ENCODE measurements around the gene MEP1A.
"Not testable (repeated sequence)": the region's sequence is repeated elsewhere in the genome, so short reads cannot be mapped to it uniquely, and the experiment has no call there.

Gene MEP1A

GRCh38 chr6:46793138-46793537, at the start of gene MEP1A:
Gene MEP1A (plus strand): TSS chr6:46793389. CDS start chr6:46793399, 10 bp downstream.
- no peak within 1 kb of the TSS for H3K4me3 ChIP-seq (ENCODE audit: low read depth, low read length)
- no peak for TF ChIP-seq CTCF (IDR thresholded peaks at IDR 0.05; ENCODE audit: low read depth, low read length)

- no peak overlapping the region for H3K4me3 ChIP-seq (ENCODE audit: low read depth, low read length)
- no peak for TF ChIP-seq CTCF (IDR thresholded peaks at IDR 0.05; ENCODE audit: low read depth, low read length)
Observed at GRCh38 chr6:46743425-46744158, 49.6 kb upstream of the MEP1A start.

- H3K4me3 ChIP-seq (ENCODE audit: low read depth, low read length), result not testable (repeated sequence)
Observed at GRCh38 chr6:46744159-46744725, 48.9 kb upstream of the MEP1A start.

- TF ChIP-seq CTCF (IDR thresholded peaks at IDR 0.05; ENCODE audit: low read depth, low read length), result no peak
- no peak overlapping the region for H3K4me3 ChIP-seq (ENCODE audit: low read depth, low read length)
Observed at GRCh38 chr6:46745973-46746372, 47.2 kb upstream of the MEP1A start.

- TF ChIP-seq CTCF (IDR thresholded peaks at IDR 0.05; ENCODE audit: low read depth, low read length), result no peak
- H3K4me3 ChIP-seq (ENCODE audit: low read depth, low read length), result no peak within 1 kb of the TSS
Observed at GRCh38 chr6:46746696-46747095, 46.5 kb upstream of the MEP1A start, which contains the start of gene ANKRD66. Gene ANKRD66 (plus strand): TSS chr6:46746933. CDS start chr6:46751949, 5,016 bp downstream.

GRCh38 chr6:46748940-46749503, 44.2 kb upstream of the MEP1A start:
- no peak overlapping the region for H3K4me3 ChIP-seq (ENCODE audit: low read depth, low read length)
- no peak for TF ChIP-seq CTCF (IDR thresholded peaks at IDR 0.05; ENCODE audit: low read depth, low read length)

GRCh38 chr6:46749731-46750130, 43.5 kb upstream of the MEP1A start:
- no peak overlapping the region for H3K4me3 ChIP-seq (ENCODE audit: low read depth, low read length)
- no peak for TF ChIP-seq CTCF (IDR thresholded peaks at IDR 0.05; ENCODE audit: low read depth, low read length)

All from WI38 (cell line).